SKM-1 treated with dmso at 0.1 percent for 144 hours (cell line): ENCODE results near the gene EXOC3L2.
A peak's percentile ranks its signal among the peaks of the same experiment; 100 is the strongest.

Experiments
- DNase-seq: peaks from one replicate; lab custom pipeline; 2025; ENCODE audit not compliant: unreplicated experiment; lab: John Stamatoyannopoulos, UW

EXOC3L2 gene

DNA sequence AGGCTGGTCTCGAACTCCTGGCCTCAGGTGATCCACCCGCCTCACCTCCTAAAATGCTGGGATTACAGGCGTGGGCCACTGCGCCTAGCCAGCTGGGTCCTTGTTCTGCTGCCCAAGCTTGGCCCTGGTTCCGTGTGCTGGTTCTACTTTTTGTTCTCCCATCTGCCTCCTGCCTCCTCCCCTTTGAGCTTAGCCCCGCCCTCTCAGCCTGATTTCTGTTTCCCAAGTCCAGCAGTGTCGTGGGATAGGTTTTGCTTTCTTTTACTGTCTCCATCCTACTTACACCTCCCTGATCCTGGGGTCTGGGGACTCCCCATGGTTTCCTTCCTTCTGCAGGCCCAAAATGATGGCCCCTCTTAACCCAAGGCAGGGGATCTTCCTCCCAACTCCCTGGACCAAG, 64.3 kb downstream of the EXOC3L2 start:
- DNase-seq, result no peak

- DNase-seq, result no peak
These were observed 65.3 kb downstream of the EXOC3L2 start for GRCh38 chr19:45179892-45180370.

GRCh38 chr19:45179072-45179891, 65.9 kb downstream of the EXOC3L2 start:
- no peak for DNase-seq

GRCh38 chr19:45178262-45179071, 66.7 kb downstream of the EXOC3L2 start, which contains the start of gene BLOC1S3:
Gene BLOC1S3 (plus strand): TSS chr19:45178784. CDS start chr19:45179297, 513 bp downstream.
- DNase-seq, result peak; percentile 98

DNA sequence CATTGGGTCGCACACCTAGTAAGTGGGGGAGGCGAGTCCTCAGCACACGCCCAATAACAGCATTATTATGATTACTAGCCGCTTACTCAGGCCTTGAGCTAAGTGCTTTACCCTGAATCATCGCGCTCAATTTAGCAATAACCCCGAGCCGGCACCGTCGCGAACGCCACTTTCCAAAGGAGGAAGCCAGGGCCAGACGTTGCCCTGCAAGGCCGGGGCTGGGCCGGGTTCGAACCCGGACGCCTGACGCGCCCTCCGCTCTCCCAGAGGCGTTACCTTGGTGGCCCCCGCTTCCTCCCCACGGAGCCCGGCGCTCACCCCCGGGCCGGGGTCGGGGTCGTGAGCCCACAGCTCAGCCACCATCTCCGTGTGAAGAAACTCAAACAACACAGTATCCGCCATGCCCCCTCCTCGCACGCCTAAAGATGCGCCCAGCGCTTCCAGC, 67.4 kb downstream of the EXOC3L2 start, which contains the start of gene TRAPPC6A:
TRAPPC6A (minus strand) TSS at position 421 of the 445 bp plus-strand sequence; CDS start at position 402, 19 bp downstream.
- peak; percentile 31 for DNase-seq

DNA sequence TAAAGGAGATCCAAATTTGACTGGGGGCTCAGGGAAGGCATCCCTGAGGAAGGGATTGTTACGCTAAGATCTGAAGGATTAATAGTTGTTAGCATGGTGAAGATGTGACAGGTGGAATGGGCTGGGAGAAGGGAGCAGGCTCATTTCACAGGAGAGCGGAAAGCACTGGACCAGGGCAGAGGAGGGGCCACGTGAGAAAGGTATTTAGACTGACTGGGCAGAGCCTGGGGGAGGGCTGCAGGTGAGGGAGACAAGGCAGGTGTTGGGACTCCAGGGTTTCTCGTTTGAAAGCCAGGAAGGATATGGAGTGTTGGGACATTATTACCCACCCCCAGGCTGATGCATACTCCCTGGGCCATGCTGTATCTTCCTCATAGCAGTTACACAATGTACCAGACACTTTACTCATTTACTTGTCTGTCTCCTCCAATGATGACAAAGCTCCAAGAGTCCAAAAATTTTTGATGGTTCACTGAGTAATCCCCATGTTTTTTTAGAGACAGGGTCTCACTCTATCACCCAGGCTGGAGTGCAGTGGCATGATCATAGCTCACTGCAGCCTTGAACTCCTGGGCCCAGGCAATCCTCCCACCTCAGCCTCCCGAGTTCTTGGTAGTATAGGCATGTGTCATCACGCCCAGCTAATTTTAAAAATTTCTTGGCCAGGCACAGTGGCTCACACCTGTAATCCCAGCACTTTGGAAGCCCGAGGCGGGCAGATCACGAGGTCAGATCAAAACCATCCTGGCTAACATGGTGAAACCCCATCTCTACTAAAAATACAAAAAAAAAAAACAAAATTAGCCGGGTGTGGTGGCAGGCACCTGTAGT, 69.5 kb downstream of the EXOC3L2 start:
- DNase-seq, result no peak

GRCh38 chr19:45173816-45174215, 71.4 kb downstream of the EXOC3L2 start:
- DNase-seq, result no peak

GRCh38 chr19:45172611-45173208, 72.5 kb downstream of the EXOC3L2 start:
- no peak for DNase-seq

GRCh38 chr19:45172173-45172572, 73.0 kb downstream of the EXOC3L2 start:
- no peak for DNase-seq

GRCh38 chr19:45171211-45171623, 74.0 kb downstream of the EXOC3L2 start:
- no peak for DNase-seq

- no peak for DNase-seq
These were observed 74.8 kb downstream of the EXOC3L2 start for GRCh38 chr19:45170146-45171106.

DNA sequence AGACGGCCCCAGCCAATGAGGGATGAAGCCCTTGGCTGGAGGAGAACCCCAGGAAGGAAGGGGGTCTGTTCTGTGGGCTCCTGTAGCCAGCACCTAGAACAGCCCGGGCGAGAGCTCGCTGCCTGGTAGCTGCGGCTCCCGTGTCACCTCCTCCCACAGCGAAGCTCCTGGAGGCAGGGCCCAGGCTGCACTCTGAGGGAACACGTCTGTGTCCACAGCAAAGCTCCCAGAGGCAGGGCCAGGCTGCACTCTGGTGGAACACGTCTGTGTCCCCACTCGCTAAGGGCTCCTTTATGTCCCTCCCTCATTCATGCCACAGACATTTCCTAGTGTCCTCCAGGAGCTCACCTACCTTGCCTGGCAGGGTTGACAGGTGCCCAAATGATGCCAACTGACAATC, 75.6 kb downstream of the EXOC3L2 start:
- DNase-seq, result no peak

GRCh38 chr19:45168767-45169351, 76.3 kb downstream of the EXOC3L2 start:
- DNase-seq, result no peak

DNA sequence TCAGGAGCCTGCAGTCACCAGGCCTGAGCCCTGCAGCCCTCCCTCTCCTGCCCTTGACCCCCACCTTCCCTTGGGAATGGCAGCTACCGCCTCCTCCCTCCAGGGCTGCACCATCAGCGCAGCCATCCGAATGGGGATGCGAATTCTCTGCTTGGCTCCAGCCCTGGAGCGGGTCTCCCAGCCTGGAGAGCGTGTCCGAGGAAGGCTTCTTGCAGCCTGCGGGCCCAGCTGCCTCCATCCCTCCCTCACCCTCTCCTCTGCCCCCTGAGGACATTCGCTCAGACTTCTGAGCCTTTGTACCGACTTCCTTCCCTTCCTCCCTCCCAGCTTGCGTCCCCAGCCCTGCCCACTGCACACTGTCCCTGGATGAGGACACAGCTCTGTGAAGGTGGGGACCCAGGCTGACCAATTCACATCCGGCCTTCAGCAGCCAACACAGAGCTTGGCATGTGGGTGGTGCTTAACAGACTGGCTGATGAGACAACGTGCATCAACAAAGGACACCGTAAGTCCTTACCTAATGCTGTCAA, 78.4 kb downstream of the EXOC3L2 start:
- DNase-seq, result no peak

- DNase-seq, result no peak
These were observed 80.5 kb downstream of the EXOC3L2 start for GRCh38 chr19:45164577-45165335.

DNA sequence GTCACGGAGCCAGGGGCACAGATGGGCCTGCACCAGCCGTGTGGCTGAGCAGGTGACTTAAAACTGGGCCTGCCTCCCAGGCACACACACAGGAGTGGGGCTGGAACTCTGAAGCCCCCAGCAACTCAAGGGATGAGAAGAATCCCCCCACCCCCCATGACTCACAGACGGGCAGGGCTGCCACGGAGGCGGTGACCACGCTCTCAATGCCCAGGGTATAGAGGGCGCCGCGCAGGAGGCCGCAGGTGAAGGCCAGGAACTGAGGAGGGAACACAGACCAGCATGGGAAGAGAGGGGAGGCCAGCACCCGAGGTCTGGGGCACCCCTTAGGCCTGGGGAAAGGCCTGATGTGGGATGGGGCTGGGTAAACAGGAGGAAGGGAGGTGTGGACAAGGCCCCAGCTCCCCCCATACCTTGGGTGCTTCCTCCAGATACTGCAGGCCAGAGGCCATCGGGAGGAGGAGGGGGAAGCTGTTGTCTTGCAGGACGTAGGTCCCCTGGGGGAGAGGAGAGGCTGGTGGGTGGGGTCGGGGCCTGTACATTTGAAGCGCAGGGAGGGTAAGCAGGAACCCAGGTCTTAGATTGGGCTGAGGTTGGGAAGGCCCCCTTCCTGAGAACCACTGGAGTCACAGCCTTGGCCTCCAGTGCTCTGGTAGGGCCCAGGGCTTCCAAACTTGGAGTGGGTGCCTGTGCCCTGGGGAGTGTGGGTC, 81.3 kb downstream of the EXOC3L2 start:
- DNase-seq, result no peak

DNA sequence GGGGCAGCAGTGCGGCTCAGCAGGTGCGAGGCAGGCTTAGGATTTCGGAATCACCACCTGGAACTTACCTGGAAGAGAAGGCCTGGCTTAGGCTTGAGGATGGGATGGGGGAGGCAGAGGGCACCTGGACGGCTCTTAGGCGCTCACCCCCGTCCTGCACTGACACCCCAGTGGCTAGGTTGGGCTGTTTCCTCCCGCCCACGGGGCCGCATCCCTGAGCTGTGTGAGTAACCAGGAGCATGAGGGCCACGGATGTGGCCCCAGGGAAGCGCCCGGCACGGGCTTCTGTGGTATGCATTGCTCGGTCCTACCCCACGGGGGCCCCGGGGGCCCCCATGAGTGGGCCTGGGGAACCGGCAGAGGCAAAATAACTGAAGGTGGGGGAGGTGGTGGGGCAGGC, 82.1 kb downstream of the EXOC3L2 start:
- DNase-seq, result no peak
